Measurements from ENCODE around the gene POU2AF3. TPM values are rescaled to one million over a fixed set of nuclear protein-coding genes. Genes with fewer than 3 reads are reported as not detected.

POU2AF3 gene
- total RNA-seq, 1 experiment from 2014 or later = not detected

DNA sequence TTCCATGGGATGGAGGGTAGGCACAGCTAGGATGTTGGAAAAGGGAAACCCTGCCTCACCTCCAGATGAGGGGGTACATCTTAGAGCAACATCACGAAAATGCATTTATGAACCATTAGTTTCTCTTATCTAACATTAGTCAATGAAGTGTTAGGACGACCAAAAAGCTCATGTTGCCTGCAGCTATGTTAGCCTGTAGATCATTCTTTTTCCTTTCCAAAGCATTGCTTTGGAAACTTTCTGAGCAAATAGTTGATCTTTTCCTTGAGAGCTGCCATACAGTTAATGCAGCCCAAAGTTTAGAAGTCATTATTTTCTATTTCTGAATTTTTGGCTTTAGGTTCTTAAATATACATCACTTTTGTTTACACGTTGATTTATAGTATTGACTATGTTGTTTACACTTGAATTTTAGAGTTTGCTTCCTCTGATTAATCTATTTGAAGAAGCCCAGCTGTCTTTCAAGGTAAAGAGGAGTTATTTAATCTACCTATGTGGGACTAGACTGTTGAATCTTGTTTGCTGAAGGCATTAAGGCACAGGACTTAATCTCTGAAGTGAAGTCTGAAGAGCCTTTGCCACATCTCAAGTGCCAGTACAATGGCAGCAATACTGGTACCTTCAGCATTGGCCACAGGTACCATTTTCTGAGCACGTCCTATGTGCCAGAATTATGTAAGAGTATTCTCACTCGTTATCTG, 11.0 kb downstream of the POU2AF3 start:
- RAD21 ChIA-PET (ENCODE audit: low non-redundant PET in 1 of 2, low total read pairs in 2 of 2, uncharacterized antibody in 2 of 2, unreplicated experiment in 2 of 2) = no interaction called here

More for the DNA sequence above, 11.0 kb downstream of the POU2AF3 start:
- ATAC-seq (no peak), DNase-seq (ENCODE audit: low read depth, low spot score) (no peak)
- Histone ChIP-seq H3K4me3 (replicated peaks in 1 of 2; ENCODE audit: low read depth in 1 of 2, low read length in 2 of 2) (no peak overlapping the region), H3K79me2 (ENCODE audit: insufficient read depth, low read length) (no peaks in the 10 kb centered on the region), H2AFZ (ENCODE audit: low read depth, low read length, poor library complexity, severe bottlenecking) (no peak overlapping the region), H3K9ac (ENCODE audit: low read length) (no peak overlapping the region), H3K27me3 (ENCODE audit: insufficient read depth, low read length) (peaks cover 46% of the 10 kb centered on the region), H3K36me3 (ENCODE audit: control insufficient read depth in 1 of 2, insufficient read depth in 2 of 2, low read length in 2 of 2) (no peaks in the 10 kb centered on the region), H3K27ac (ENCODE audit: low read depth, low read length) (no peak overlapping the region), H3K4me2 (ENCODE audit: low read length) (no peak overlapping the region), H3K9me2 (ENCODE audit: insufficient read depth) (no peaks in the 10 kb centered on the region), H3K4me1 (ENCODE audit: control insufficient read depth in 1 of 2, insufficient read depth in 2 of 2, low read length in 2 of 2) (no peaks in the 10 kb centered on the region; a peak in 1 of 4 replicates), H3K9me3 (ENCODE audit: control insufficient read depth in 1 of 2, insufficient read depth in 1 of 2, low read depth in 1 of 2, low read length in 2 of 2) (no peaks in the 10 kb centered on the region), H4K20me1 (ENCODE audit: insufficient read depth) (no peaks in the 10 kb centered on the region)
- ChIA-PET CTCF (no interaction called here), POLR2A (no interaction called here)
- BruUV-seq (replicated peaks) = no TSS peak
- intact Hi-C loops (cut with micrococcal nuclease) = no loop called here
- TF ChIP-seq ELF1 (IDR thresholded peaks at IDR 0.05; ENCODE audit: borderline replicate concordance, low read depth) (no peak), EZH2phosphoT487 (IDR thresholded peaks at IDR 0.05; ENCODE audit: borderline replicate concordance) (no peak), CTCF (IDR thresholded peaks at IDR 0.05 in 2 of 3, conservative IDR thresholded peaks at IDR 0.05 in 1 of 3; ENCODE audit: borderline replicate concordance in 1 of 3, insufficient read depth in 1 of 3, low read depth in 2 of 3, low read length in 2 of 3) (no peak), POLR2A (IDR thresholded peaks at IDR 0.05; ENCODE audit: borderline replicate concordance, extremely low read depth, insufficient read depth, insufficient read length) (no peak), CEBPB (IDR thresholded peaks at IDR 0.05; ENCODE audit: low read depth) (no peak), EZH2 (IDR thresholded peaks at IDR 0.05) (no peak), FOSL1 (IDR thresholded peaks at IDR 0.05; ENCODE audit: low read depth) (no peak), ZFX (IDR thresholded peaks at IDR 0.05) (no peak), RAD21 (IDR thresholded peaks at IDR 0.05; ENCODE audit: low read depth) (no peak), SRF (IDR thresholded peaks at IDR 0.05; ENCODE audit: low read depth) (no peak), ZNF274 (IDR thresholded peaks at IDR 0.05; ENCODE audit: low read depth, low read length) (no peak), CBX3 (IDR thresholded peaks at IDR 0.05; ENCODE audit: low read depth) (no peak)
- TF ChIP-seq, protein P1, sequence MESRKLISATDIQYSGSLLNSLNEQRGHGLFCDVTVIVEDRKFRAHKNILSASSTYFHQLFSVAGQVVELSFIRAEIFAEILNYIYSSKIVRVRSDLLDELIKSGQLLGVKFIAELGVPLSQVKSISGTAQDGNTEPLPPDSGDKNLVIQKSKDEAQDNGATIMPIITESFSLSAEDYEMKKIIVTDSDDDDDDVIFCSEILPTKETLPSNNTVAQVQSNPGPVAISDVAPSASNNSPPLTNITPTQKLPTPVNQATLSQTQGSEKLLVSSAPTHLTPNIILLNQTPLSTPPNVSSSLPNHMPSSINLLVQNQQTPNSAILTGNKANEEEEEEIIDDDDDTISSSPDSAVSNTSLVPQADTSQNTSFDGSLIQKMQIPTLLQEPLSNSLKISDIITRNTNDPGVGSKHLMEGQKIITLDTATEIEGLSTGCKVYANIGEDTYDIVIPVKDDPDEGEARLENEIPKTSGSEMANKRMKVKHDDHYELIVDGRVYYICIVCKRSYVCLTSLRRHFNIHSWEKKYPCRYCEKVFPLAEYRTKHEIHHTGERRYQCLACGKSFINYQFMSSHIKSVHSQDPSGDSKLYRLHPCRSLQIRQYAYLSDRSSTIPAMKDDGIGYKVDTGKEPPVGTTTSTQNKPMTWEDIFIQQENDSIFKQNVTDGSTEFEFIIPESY (IDR thresholded peaks at IDR 0.05; ENCODE audit: extremely low read depth, insufficient replicate concordance, low read length) = no peak
- TF ChIP-seq, protein P2, sequence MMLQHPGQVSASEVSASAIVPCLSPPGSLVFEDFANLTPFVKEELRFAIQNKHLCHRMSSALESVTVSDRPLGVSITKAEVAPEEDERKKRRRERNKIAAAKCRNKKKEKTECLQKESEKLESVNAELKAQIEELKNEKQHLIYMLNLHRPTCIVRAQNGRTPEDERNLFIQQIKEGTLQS (IDR thresholded peaks at IDR 0.05) = no peak
- TF ChIP-seq, protein P3, sequence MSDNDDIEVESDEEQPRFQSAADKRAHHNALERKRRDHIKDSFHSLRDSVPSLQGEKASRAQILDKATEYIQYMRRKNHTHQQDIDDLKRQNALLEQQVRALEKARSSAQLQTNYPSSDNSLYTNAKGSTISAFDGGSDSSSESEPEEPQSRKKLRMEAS (IDR thresholded peaks at IDR 0.05) = no peak

Data from HCT116 (cell line).